Measurements from ENCODE around the gene TMEM222.

GRCh38 chr1:27335506-27336422 lies 13.8 kb downstream of the TMEM222 start:
- no peak for TF ChIP-seq EZH2 (IDR thresholded peaks at IDR 0.05; ENCODE audit: borderline replicate concordance, low read depth, low read length, poor library complexity, severe bottlenecking)
- no peak for TF ChIP-seq CTCF (conservative IDR thresholded peaks at IDR 0.05; ENCODE audit: low read depth, low read length)

Measured in A673 (cell line).